ENCODE results near the gene TMEM213. TPM values are rescaled to one million over a fixed set of nuclear protein-coding genes. Genes with fewer than 3 reads are reported as not detected.

Gene TMEM213
- total RNA-seq, 1 experiment from 2014 or later, result not detected

DNA sequence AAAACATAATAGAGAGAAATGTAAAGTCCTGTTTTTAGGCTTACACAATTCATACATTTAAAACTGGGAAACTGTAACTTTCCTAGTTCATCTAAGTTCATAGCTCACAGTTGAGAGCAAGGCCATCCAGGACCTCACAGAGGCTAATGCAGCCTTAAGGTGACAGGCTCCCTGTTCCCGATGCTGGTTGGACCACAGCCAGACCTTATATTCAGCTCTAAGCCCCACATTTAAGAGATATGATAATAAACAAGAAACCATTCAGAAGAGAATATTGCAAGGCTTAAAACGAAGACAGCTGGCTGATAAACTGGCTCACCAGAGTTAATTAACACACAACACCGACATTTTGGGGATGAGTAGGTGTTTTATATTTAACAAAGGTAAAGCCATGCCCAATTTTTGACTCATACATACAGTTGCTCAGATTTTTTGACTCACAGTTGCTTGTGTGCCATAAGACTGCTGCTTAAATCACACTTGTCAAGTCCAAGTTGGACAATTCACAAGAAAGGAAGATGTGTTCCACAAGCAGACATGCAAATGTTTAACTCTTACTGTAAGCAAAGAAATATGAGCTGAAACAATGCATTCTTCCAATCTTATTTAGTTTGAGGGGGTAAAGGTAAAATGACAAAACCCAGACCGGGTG is 41.1 kb upstream of the TMEM213 start:
- Histone ChIP-seq H3K4me3 (ENCODE audit: low read depth in 2 of 2, low read length in 2 of 2) (no peak overlapping the region), H3K27me3 (ENCODE audit: control insufficient read depth, insufficient read depth, low read length) (no peaks in the 10 kb centered on the region), H3K4me1 (ENCODE audit: control insufficient read depth, insufficient read depth, low read length) (peaks cover 8% of the 10 kb centered on the region), H3K27ac (ENCODE audit: low read length) (no peak overlapping the region), H3K9me3 (ENCODE audit: control insufficient read depth, insufficient read depth, low read depth, low read length) (no peaks in the 10 kb centered on the region), H3K36me3 (ENCODE audit: control insufficient read depth, insufficient read depth, low read length) (no peaks in the 10 kb centered on the region)
- in situ Hi-C loops (cut with HindIII; ENCODE audit: low pct_unique_long_range_greater_than_20kb, low sequenced_read_pairs) (no loop called here), intact Hi-C loops (cut with micrococcal nuclease; ENCODE audit: unreplicated experiment) (no loop called here)
- BruUV-seq (replicated peaks), result no TSS peak
- DNase-seq (ENCODE audit: low read depth, low spot score), result no peak
- TF ChIP-seq, protein P1, sequence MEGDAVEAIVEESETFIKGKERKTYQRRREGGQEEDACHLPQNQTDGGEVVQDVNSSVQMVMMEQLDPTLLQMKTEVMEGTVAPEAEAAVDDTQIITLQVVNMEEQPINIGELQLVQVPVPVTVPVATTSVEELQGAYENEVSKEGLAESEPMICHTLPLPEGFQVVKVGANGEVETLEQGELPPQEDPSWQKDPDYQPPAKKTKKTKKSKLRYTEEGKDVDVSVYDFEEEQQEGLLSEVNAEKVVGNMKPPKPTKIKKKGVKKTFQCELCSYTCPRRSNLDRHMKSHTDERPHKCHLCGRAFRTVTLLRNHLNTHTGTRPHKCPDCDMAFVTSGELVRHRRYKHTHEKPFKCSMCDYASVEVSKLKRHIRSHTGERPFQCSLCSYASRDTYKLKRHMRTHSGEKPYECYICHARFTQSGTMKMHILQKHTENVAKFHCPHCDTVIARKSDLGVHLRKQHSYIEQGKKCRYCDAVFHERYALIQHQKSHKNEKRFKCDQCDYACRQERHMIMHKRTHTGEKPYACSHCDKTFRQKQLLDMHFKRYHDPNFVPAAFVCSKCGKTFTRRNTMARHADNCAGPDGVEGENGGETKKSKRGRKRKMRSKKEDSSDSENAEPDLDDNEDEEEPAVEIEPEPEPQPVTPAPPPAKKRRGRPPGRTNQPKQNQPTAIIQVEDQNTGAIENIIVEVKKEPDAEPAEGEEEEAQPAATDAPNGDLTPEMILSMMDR (IDR thresholded peaks at IDR 0.05), result no peak
- TF ChIP-seq TCF7L2 (IDR thresholded peaks at IDR 0.05; ENCODE audit: low read depth, low read length) (no peak), POLR2AphosphoS5 (IDR thresholded peaks at IDR 0.05; ENCODE audit: low read depth, low read length) (no peak), SIN3A (IDR thresholded peaks at IDR 0.05; ENCODE audit: borderline replicate concordance, insufficient read depth, low read depth, low read length) (no peak), REST (IDR thresholded peaks at IDR 0.05; ENCODE audit: insufficient read depth in 1 of 2, low read depth in 2 of 2, low read length in 1 of 2) (no peak)
- POLR2A ChIA-PET, result no interaction called here
- ATAC-seq, result no peak
- CTCF ChIA-PET, result interaction anchor here (0.6 kb wide), 1 partner anchor 535 kb away, joined by 3 read pairs; no protein-coding TSS in a partner anchor

GRCh38 chr7:138768241-138768640 is 29.6 kb upstream of the TMEM213 start:
- Histone ChIP-seq H3K27ac (ENCODE audit: low read length) (no peak overlapping the region), H3K4me1 (ENCODE audit: control insufficient read depth, insufficient read depth, low read length) (no peaks in the 10 kb centered on the region), H3K4me3 (ENCODE audit: low read depth in 2 of 2, low read length in 2 of 2) (no peak overlapping the region), H3K27me3 (ENCODE audit: control insufficient read depth, insufficient read depth, low read length) (no peaks in the 10 kb centered on the region), H3K36me3 (ENCODE audit: control insufficient read depth, insufficient read depth, low read length) (no peaks in the 10 kb centered on the region), H3K9me3 (ENCODE audit: control insufficient read depth, insufficient read depth, low read depth, low read length) (no peaks in the 10 kb centered on the region)
- ATAC-seq, result no peak
- in situ Hi-C loops (cut with HindIII; ENCODE audit: low pct_unique_long_range_greater_than_20kb, low sequenced_read_pairs) (no loop called here), intact Hi-C loops (cut with micrococcal nuclease; ENCODE audit: unreplicated experiment) (no loop called here)
- CTCF ChIA-PET, result no interaction called here
- no TSS peak for BruUV-seq (replicated peaks)
- TF ChIP-seq TCF7L2 (IDR thresholded peaks at IDR 0.05; ENCODE audit: low read depth, low read length) (no peak), REST (IDR thresholded peaks at IDR 0.05; ENCODE audit: insufficient read depth in 1 of 2, low read depth in 2 of 2, low read length in 1 of 2) (no peak), SIN3A (IDR thresholded peaks at IDR 0.05; ENCODE audit: borderline replicate concordance, insufficient read depth, low read depth, low read length) (no peak), POLR2AphosphoS5 (IDR thresholded peaks at IDR 0.05; ENCODE audit: low read depth, low read length) (no peak)
- TF ChIP-seq, protein P1 (IDR thresholded peaks at IDR 0.05), result no peak
- DNase-seq (ENCODE audit: low read depth, low spot score), result no peak
- POLR2A ChIA-PET, result no interaction called here
